Esophagus mucosa (tissue), 1 donor: ENCODE measurements around the gene TMEM232. TPM values are rescaled to one million over a fixed set of nuclear protein-coding genes. Genes with fewer than 3 reads are reported as not detected.

Source experiments
- ATAC-seq: fragments of 200-7000 bp; cut with Tn5 transposase; one replicate; pipeline ENCODE4 v1.9.1; 2020
- total RNA-seq: library from RNA; stranded (reverse); gene quantifications from one replicate; pipeline ENCODE4 v1.2.4, GENCODE V29; 2023
- donor health status: DM: yes; HTN: yes; CAD: no.

TMEM232 gene
- total RNA-seq, 1 donor from 2014 or later, result 0.56 TPM

GRCh38 chr5:110507972-110508371 lies 218.5 kb downstream of the TMEM232 start:
- no peak for ATAC-seq

GRCh38 chr5:110506378-110506777 lies 220.1 kb downstream of the TMEM232 start:
- no peak for ATAC-seq

- no peak for ATAC-seq
These were observed 230.2 kb downstream of the TMEM232 start for GRCh38 chr5:110496276-110496675.

GRCh38 chr5:110492446-110492845 lies 234.0 kb downstream of the TMEM232 start:
- ATAC-seq, result no peak

GRCh38 chr5:110478895-110479294 lies 247.6 kb downstream of the TMEM232 start:
- no peak for ATAC-seq

GRCh38 chr5:110477911-110478310 lies 248.6 kb downstream of the TMEM232 start:
- ATAC-seq, result no peak

GRCh38 chr5:110476164-110476563 lies 250.3 kb downstream of the TMEM232 start:
- no peak for ATAC-seq

- no peak for ATAC-seq
These were observed 250.9 kb downstream of the TMEM232 start for GRCh38 chr5:110475529-110475928.

- no peak for ATAC-seq
These were observed 257.0 kb downstream of the TMEM232 start for GRCh38 chr5:110469486-110469885.

- no peak for ATAC-seq
These were observed 263.4 kb downstream of the TMEM232 start for GRCh38 chr5:110463106-110463505.

- no peak for ATAC-seq
These were observed 265.6 kb downstream of the TMEM232 start for GRCh38 chr5:110460837-110461236.

GRCh38 chr5:110458313-110458712 lies 268.2 kb downstream of the TMEM232 start:
- ATAC-seq, result no peak

- ATAC-seq, result no peak
These were observed 283.6 kb downstream of the TMEM232 start for GRCh38 chr5:110442856-110443255.

GRCh38 chr5:110441035-110441434 lies 285.4 kb downstream of the TMEM232 start:
- ATAC-seq, result no peak

- no peak for ATAC-seq
These were observed 286.4 kb downstream of the TMEM232 start for GRCh38 chr5:110440058-110440457.

- ATAC-seq, result no peak
These were observed 287.2 kb downstream of the TMEM232 start for GRCh38 chr5:110439296-110439695.

GRCh38 chr5:110435207-110435606 lies 291.3 kb downstream of the TMEM232 start:
- no peak for ATAC-seq

- no peak for ATAC-seq
These were observed 294.9 kb downstream of the TMEM232 start for GRCh38 chr5:110431603-110432002.

- no peak for ATAC-seq
These were observed 312.1 kb downstream of the TMEM232 start for GRCh38 chr5:110414360-110414759.

GRCh38 chr5:110413856-110414255 lies 312.6 kb downstream of the TMEM232 start:
- ATAC-seq, result no peak

GRCh38 chr5:110409571-110409970 lies 316.9 kb downstream of the TMEM232 start:
- ATAC-seq, result no peak

- ATAC-seq, result no peak
These were observed 323.9 kb downstream of the TMEM232 start for GRCh38 chr5:110402562-110402961.

- ATAC-seq, result no peak
These were observed 324.6 kb downstream of the TMEM232 start for GRCh38 chr5:110401881-110402280.

GRCh38 chr5:110398951-110399350 lies 327.5 kb downstream of the TMEM232 start:
- ATAC-seq, result no peak

- no peak for ATAC-seq
These were observed 329.2 kb downstream of the TMEM232 start for GRCh38 chr5:110397281-110397680.

GRCh38 chr5:110386782-110387181 lies 339.7 kb downstream of the TMEM232 start:
- ATAC-seq, result no peak
